GM23338 (cell line): Measurements from ENCODE around the gene SLC23A3. TPM values are rescaled to one million over a fixed set of nuclear protein-coding genes. Genes with fewer than 3 reads are reported as not detected.

ENCODE experiments used
- ATAC-seq: fragments of 200-7000 bp; cut with Tn5 transposase; 3 replicates; pipeline ENCODE4 v1.9.1; 2020
- DNase-seq: peaks from one replicate; pipeline ENCODE4 v3.0.0-alpha.2; 2015; ENCODE audit warnings: low spot score
- H2AFZ ChIP-seq: fragments of 200-600 bp; sonication (generic); 2 replicates; pipeline ENCODE4 v1.8.0; 2016; ENCODE audit warnings: antibody characterized with exemption, mild to moderate bottlenecking, moderate library complexity
- H3F3A ChIP-seq: fragments of 200-600 bp; sonication (generic); replicated peaks from 2 replicates; pipeline ENCODE4 v1.8.0; 2017; ENCODE audit warnings: antibody characterized with exemption, mixed run types, low read depth
- H3K27ac ChIP-seq: fragments of 200-600 bp; sonication (generic); 2 replicates; pipeline ENCODE4 v1.6.1; 2016; ENCODE audit warnings: low read depth
- H3K27me3 ChIP-seq: fragments of 200-600 bp; sonication (generic); 2 replicates; pipeline ENCODE4 v1.8.0; 2016; ENCODE audit warnings: mild to moderate bottlenecking, mixed run types, moderate library complexity; ENCODE audit not compliant: insufficient read depth
- H3K36me3 ChIP-seq: fragments of 200-600 bp; sonication (generic); 2 replicates; pipeline ENCODE4 v1.8.0; 2016; ENCODE audit warnings: mild to moderate bottlenecking; ENCODE audit not compliant: insufficient read depth
- H3K4me1 ChIP-seq: fragments of 200-600 bp; sonication (generic); 2 replicates; pipeline ENCODE4 v1.8.0; 2016; ENCODE audit warnings: mild to moderate bottlenecking, moderate library complexity; ENCODE audit not compliant: insufficient read depth
- H3K4me2 ChIP-seq: fragments of 200-600 bp; sonication (generic); 2 replicates; pipeline ENCODE4 v1.7.1; 2017; ENCODE audit warnings: mixed run types
- H3K4me3 ChIP-seq: fragments of 200-600 bp; sonication (generic); 2 replicates; pipeline ENCODE4 v1.6.1; 2016; ENCODE audit warnings: mixed run types
- H3K79me2 ChIP-seq: fragments of 200-600 bp; sonication (generic); replicated peaks from 2 replicates; pipeline ENCODE4 v1.8.0; 2017; ENCODE audit warnings: mild to moderate bottlenecking; ENCODE audit not compliant: insufficient read depth
- H3K9me2 ChIP-seq: fragments of 200-600 bp; sonication (generic); 2 replicates; pipeline ENCODE4 v1.8.0; 2017; ENCODE audit not compliant: insufficient read depth
- H4K20me1 ChIP-seq: fragments of 200-600 bp; sonication (generic); replicated peaks from 2 replicates; pipeline ENCODE4 v1.8.0; 2017; ENCODE audit warnings: mild to moderate bottlenecking; ENCODE audit not compliant: insufficient read depth
- H3K27ac Mint-ChIP-seq: 2 replicates; pipeline ENCODE4 v1.8.0; 2020; ENCODE audit warnings: inconsistent platforms, mild to moderate bottlenecking, moderate library complexity, mixed read lengths
- H3K27me3 Mint-ChIP-seq: 3 replicates; pipeline ENCODE4 v1.8.0; 2022; ENCODE audit warnings: low read depth, mild to moderate bottlenecking, moderate library complexity, mixed read lengths, inconsistent platforms; ENCODE audit not compliant: insufficient read depth, poor library complexity
- H3K36me3 Mint-ChIP-seq: 3 replicates; pipeline ENCODE4 v1.8.0; 2021; ENCODE audit warnings: low read depth, mild to moderate bottlenecking, inconsistent platforms, moderate library complexity, mixed read lengths
- H3K4me1 Mint-ChIP-seq: 3 replicates; pipeline ENCODE4 v1.8.0; 2020; ENCODE audit warnings: mild to moderate bottlenecking, inconsistent platforms, mixed read lengths
- H3K4me3 Mint-ChIP-seq: 3 replicates; pipeline ENCODE4 v1.8.0; 2021; ENCODE audit warnings: moderate library complexity, mild to moderate bottlenecking, inconsistent platforms, mixed read lengths
- H3K9me3 Mint-ChIP-seq: 3 replicates; pipeline ENCODE4 v1.8.0; 2020; ENCODE audit warnings: moderate library complexity, mild to moderate bottlenecking, inconsistent platforms, mixed read lengths
- CREB1 ChIP-seq: fragments of 250-450 bp; sonication (Bioruptor Pico); IDR thresholded peaks from 2 replicates; pipeline ENCODE4 v1.5.0; 2020; ENCODE audit warnings: low read depth, mild to moderate bottlenecking, moderate library complexity
- EZH2 ChIP-seq: fragments of 200-600 bp; sonication (generic); IDR thresholded peaks from one replicate; pipeline ENCODE4 v1.8.0; 2017; ENCODE audit warnings: antibody characterized with exemption, mild to moderate bottlenecking, low read depth; ENCODE audit not compliant: unreplicated experiment
- EZH2phosphoT487 ChIP-seq: fragments of 200-600 bp; sonication (generic); IDR thresholded peaks from one replicate; pipeline ENCODE4 v1.8.1; 2018; ENCODE audit warnings: antibody characterized with exemption; ENCODE audit not compliant: unreplicated experiment
- JUNB ChIP-seq: IDR thresholded peaks from one replicate; pipeline ENCODE4 v1.6.1; 2016; ENCODE audit warnings: antibody characterized with exemption; ENCODE audit not compliant: unreplicated experiment
- NANOG ChIP-seq: IDR thresholded peaks from 2 replicates; pipeline ENCODE4 v1.6.1; 2016; ENCODE audit warnings: antibody characterized with exemption, borderline replicate concordance
- POLR2AphosphoS5 ChIP-seq: IDR thresholded peaks from 2 replicates; pipeline ENCODE4 v1.6.1; 2016; ENCODE audit warnings: antibody characterized with exemption, low read depth
- STAT1 ChIP-seq: IDR thresholded peaks from one replicate; pipeline ENCODE4 v1.6.1; 2016; ENCODE audit warnings: antibody characterized with exemption; ENCODE audit not compliant: unreplicated experiment
- ZNF114 ChIP-seq: fragments of 250-450 bp; sonication (Bioruptor Pico); IDR thresholded peaks from 2 replicates; pipeline ENCODE4 v1.5.0; 2020; ENCODE audit warnings: mild to moderate bottlenecking, moderate library complexity
- ZNF331 ChIP-seq: fragments of 250-450 bp; sonication (Bioruptor Pico); IDR thresholded peaks from 2 replicates; pipeline ENCODE4 v1.5.0; 2020; ENCODE audit warnings: low read depth, mild to moderate bottlenecking, moderate library complexity
- polyA plus RNA-seq: library from polyadenylated mRNA; unstranded; fragments of >200 nt; fragmentation: Nextera tagmentation; extraction: Ambion mirVana; gene quantifications from 2 replicates; pipeline ENCODE4 v1.2.1, GENCODE V29; 2016
- total RNA-seq: library from RNA; depleted of rRNA; stranded (reverse); fragments of >200 nt; shearing (Covaris generic); gene quantifications from 2 replicates; pipeline ENCODE4 v1.2.3, GENCODE V29; 2014
- TF ChIP-seq, protein P1 (sequence below), 2 experiments: fragments of 200-600 bp in 1 of 2; sonication (generic) in 1 of 2; conservative IDR thresholded peaks; 2 replicates each; pipeline versions ENCODE4 v1.5.1 to v1.6.1; 2016 to 2017; ENCODE audit warnings: antibody characterized with exemption in 2 of 2, low read depth in 2 of 2, mild to moderate bottlenecking in 2 of 2, moderate library complexity in 1 of 2
- TF ChIP-seq, protein P2 (sequence below): fragments of 250-450 bp; sonication (Bioruptor Pico); IDR thresholded peaks from 2 replicates; pipeline ENCODE4 v1.5.0; 2020; ENCODE audit warnings: mild to moderate bottlenecking, moderate library complexity
- TF ChIP-seq, protein P3 (sequence below): IDR thresholded peaks from 2 replicates; pipeline ENCODE4 v1.6.1; 2016; ENCODE audit warnings: antibody characterized with exemption
- TF ChIP-seq, protein P4 (sequence below): IDR thresholded peaks from one replicate; pipeline ENCODE4 v1.6.1; 2018; ENCODE audit warnings: antibody characterized with exemption; ENCODE audit not compliant: unreplicated experiment

SLC23A3 gene
- total and polyA plus RNA-seq, 2 experiments from 2014 or later, result 0.10 to 0.73 TPM

DNA sequence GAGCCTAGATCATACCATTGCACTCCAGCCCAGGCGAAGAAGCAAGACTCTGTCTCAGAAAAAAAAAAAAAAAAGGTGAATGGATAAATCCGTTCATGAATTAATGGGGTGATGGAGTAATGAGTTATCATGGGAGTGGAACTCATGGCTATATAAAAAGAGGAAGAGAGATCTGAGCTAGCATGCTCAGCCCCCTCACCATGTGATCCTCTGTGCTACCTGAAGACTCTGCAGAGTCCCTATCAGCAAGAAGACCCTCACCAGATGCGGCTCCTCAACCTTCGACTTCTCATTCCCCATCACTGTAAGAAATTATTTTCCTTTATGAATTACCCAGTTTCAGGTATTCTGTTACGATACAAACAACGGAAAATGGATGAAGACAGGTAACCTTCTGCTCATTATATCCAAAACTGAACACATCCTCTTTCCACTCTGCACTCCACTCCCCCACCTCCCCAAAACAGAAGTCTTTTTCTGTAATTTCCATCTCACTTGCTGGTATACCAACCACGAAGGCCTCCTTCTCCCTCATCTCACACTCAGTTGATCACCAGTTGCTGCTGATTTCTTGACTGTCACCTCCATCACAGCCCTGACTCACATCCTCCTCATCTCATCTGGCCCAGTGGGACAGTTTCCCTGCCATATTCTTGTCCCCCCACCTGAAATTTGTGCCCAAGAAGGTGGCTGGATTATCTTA is 17.1 kb upstream of the SLC23A3 start:
- H3K9me3 Mint-ChIP-seq, result no peaks in the 10 kb centered on the region; the same call in 2 of the 3 replicates
- H3K27me3 Mint-ChIP-seq, result no peaks in the 10 kb centered on the region
- ATAC-seq (no peak), DNase-seq (no peak)
- Histone ChIP-seq H3K4me3 (no peak overlapping the region), H3K27ac (no peak overlapping the region), H3K27me3 (no peaks in the 10 kb centered on the region), H2AFZ (no peak overlapping the region), H3K4me2 (no peak overlapping the region), H3K36me3 (no peaks in the 10 kb centered on the region), H3K4me1 (no peaks in the 10 kb centered on the region), H3F3A (0 out of 2 replicates have a peak, but pooled peaks cover 3% of the 10 kb centered on the region), H4K20me1 (no peaks in the 10 kb centered on the region; the same call in 1 of the 2 replicates), H3K79me2 (no peaks in the 10 kb centered on the region), H3K9me2 (no peaks in the 10 kb centered on the region)
- H3K4me3 Mint-ChIP-seq, result no peak overlapping the region
- no peaks in the 10 kb centered on the region for H3K4me1 Mint-ChIP-seq
- peaks cover 8% of the 10 kb centered on the region for H3K36me3 Mint-ChIP-seq
- no peak overlapping the region for H3K27ac Mint-ChIP-seq
- TF ChIP-seq ZNF331 (CRISPR knock-in tag), result no peak
- TF ChIP-seq, protein P1, sequence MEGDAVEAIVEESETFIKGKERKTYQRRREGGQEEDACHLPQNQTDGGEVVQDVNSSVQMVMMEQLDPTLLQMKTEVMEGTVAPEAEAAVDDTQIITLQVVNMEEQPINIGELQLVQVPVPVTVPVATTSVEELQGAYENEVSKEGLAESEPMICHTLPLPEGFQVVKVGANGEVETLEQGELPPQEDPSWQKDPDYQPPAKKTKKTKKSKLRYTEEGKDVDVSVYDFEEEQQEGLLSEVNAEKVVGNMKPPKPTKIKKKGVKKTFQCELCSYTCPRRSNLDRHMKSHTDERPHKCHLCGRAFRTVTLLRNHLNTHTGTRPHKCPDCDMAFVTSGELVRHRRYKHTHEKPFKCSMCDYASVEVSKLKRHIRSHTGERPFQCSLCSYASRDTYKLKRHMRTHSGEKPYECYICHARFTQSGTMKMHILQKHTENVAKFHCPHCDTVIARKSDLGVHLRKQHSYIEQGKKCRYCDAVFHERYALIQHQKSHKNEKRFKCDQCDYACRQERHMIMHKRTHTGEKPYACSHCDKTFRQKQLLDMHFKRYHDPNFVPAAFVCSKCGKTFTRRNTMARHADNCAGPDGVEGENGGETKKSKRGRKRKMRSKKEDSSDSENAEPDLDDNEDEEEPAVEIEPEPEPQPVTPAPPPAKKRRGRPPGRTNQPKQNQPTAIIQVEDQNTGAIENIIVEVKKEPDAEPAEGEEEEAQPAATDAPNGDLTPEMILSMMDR (conservative IDR thresholded peaks at IDR 0.05; ENCODE audit: low read depth in 2 of 2), result no peak
- no peak for TF ChIP-seq NANOG
- no peak for TF ChIP-seq EZH2phosphoT487
- TF ChIP-seq EZH2, result no peak
- TF ChIP-seq, protein P2, sequence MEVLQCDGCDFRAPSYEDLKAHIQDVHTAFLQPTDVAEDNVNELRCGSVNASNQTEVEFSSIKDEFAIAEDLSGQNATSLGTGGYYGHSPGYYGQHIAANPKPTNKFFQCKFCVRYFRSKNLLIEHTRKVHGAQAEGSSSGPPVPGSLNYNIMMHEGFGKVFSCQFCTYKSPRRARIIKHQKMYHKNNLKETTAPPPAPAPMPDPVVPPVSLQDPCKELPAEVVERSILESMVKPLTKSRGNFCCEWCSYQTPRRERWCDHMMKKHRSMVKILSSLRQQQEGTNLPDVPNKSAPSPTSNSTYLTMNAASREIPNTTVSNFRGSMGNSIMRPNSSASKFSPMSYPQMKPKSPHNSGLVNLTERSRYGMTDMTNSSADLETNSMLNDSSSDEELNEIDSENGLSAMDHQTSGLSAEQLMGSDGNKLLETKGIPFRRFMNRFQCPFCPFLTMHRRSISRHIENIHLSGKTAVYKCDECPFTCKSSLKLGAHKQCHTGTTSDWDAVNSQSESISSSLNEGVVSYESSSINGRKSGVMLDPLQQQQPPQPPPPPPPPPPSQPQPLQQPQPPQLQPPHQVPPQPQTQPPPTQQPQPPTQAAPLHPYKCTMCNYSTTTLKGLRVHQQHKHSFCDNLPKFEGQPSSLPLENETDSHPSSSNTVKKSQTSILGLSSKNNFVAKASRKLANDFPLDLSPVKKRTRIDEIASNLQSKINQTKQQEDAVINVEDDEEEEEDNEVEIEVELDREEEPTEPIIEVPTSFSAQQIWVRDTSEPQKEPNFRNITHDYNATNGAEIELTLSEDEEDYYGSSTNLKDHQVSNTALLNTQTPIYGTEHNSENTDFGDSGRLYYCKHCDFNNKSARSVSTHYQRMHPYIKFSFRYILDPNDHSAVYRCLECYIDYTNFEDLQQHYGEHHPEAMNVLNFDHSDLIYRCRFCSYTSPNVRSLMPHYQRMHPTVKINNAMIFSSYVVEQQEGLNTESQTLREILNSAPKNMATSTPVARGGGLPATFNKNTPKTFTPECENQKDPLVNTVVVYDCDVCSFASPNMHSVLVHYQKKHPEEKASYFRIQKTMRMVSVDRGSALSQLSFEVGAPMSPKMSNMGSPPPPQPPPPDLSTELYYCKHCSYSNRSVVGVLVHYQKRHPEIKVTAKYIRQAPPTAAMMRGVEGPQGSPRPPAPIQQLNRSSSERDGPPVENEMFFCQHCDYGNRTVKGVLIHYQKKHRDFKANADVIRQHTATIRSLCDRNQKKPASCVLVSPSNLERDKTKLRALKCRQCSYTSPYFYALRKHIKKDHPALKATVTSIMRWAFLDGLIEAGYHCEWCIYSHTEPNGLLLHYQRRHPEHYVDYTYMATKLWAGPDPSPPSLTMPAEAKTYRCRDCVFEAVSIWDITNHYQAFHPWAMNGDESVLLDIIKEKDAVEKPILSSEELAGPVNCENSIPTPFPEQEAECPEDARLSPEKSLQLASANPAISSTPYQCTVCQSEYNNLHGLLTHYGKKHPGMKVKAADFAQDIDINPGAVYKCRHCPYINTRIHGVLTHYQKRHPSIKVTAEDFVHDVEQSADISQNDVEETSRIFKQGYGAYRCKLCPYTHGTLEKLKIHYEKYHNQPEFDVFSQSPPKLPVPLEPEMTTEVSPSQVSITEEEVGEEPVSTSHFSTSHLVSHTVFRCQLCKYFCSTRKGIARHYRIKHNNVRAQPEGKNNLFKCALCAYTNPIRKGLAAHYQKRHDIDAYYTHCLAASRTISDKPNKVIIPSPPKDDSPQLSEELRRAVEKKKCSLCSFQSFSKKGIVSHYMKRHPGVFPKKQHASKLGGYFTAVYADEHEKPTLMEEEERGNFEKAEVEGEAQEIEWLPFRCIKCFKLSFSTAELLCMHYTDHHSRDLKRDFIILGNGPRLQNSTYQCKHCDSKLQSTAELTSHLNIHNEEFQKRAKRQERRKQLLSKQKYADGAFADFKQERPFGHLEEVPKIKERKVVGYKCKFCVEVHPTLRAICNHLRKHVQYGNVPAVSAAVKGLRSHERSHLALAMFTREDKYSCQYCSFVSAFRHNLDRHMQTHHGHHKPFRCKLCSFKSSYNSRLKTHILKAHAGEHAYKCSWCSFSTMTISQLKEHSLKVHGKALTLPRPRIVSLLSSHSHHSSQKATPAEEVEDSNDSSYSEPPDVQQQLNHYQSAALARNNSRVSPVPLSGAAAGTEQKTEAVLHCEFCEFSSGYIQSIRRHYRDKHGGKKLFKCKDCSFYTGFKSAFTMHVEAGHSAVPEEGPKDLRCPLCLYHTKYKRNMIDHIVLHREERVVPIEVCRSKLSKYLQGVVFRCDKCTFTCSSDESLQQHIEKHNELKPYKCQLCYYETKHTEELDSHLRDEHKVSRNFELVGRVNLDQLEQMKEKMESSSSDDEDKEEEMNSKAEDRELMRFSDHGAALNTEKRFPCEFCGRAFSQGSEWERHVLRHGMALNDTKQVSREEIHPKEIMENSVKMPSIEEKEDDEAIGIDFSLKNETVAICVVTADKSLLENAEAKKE (CRISPR knock-in tag), result no peak
- TF ChIP-seq STAT1, result no peak
- TF ChIP-seq POLR2AphosphoS5, result no peak
- TF ChIP-seq, protein P3, sequence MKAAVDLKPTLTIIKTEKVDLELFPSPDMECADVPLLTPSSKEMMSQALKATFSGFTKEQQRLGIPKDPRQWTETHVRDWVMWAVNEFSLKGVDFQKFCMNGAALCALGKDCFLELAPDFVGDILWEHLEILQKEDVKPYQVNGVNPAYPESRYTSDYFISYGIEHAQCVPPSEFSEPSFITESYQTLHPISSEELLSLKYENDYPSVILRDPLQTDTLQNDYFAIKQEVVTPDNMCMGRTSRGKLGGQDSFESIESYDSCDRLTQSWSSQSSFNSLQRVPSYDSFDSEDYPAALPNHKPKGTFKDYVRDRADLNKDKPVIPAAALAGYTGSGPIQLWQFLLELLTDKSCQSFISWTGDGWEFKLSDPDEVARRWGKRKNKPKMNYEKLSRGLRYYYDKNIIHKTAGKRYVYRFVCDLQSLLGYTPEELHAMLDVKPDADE, result no peak
- no peak for TF ChIP-seq ZNF114 (CRISPR knock-in tag)
- TF ChIP-seq, protein P4, sequence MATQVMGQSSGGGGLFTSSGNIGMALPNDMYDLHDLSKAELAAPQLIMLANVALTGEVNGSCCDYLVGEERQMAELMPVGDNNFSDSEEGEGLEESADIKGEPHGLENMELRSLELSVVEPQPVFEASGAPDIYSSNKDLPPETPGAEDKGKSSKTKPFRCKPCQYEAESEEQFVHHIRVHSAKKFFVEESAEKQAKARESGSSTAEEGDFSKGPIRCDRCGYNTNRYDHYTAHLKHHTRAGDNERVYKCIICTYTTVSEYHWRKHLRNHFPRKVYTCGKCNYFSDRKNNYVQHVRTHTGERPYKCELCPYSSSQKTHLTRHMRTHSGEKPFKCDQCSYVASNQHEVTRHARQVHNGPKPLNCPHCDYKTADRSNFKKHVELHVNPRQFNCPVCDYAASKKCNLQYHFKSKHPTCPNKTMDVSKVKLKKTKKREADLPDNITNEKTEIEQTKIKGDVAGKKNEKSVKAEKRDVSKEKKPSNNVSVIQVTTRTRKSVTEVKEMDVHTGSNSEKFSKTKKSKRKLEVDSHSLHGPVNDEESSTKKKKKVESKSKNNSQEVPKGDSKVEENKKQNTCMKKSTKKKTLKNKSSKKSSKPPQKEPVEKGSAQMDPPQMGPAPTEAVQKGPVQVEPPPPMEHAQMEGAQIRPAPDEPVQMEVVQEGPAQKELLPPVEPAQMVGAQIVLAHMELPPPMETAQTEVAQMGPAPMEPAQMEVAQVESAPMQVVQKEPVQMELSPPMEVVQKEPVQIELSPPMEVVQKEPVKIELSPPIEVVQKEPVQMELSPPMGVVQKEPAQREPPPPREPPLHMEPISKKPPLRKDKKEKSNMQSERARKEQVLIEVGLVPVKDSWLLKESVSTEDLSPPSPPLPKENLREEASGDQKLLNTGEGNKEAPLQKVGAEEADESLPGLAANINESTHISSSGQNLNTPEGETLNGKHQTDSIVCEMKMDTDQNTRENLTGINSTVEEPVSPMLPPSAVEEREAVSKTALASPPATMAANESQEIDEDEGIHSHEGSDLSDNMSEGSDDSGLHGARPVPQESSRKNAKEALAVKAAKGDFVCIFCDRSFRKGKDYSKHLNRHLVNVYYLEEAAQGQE, result no peak
- TF ChIP-seq JUNB, result no peak
- TF ChIP-seq CREB1 (CRISPR knock-in tag), result no peak
